HepG2 (cell line): Measurements from ENCODE around the gene PXMP4. TPM values are rescaled to one million over a fixed set of nuclear protein-coding genes. Genes with fewer than 3 reads are reported as not detected.
A peak's percentile ranks its signal among the peaks of the same experiment; 100 is the strongest.

ENCODE experiments used
- ATM ChIP-seq: fragments of 450-650 bp; IDR thresholded peaks from 2 replicates; pipeline ENCODE4 v1.7.1; 2017; ENCODE audit warnings: mild to moderate bottlenecking, borderline replicate concordance
- NPAS2 ChIP-seq: sonication (generic); formaldehyde crosslinking; IDR thresholded peaks from 2 replicates; pipeline ENCODE4 v1.8.0; 2022; ENCODE audit warnings: mild to moderate bottlenecking, missing genetic modification reagents, borderline replicate concordance
- RARG ChIP-seq: sonication (generic); formaldehyde crosslinking; IDR thresholded peaks from 2 replicates; pipeline ENCODE4 v1.4.0; 2020; ENCODE audit warnings: low read depth, mild to moderate bottlenecking, missing genetic modification reagents
- SIX1 ChIP-seq: sonication (generic); formaldehyde crosslinking; IDR thresholded peaks from 2 replicates; pipeline ENCODE4 v1.4.0; 2020; ENCODE audit warnings: missing genetic modification reagents, borderline replicate concordance
- ZBTB43 ChIP-seq: sonication (generic); formaldehyde crosslinking; conservative IDR thresholded peaks from 2 replicates; pipeline ENCODE4 v1.4.0; 2020; ENCODE audit warnings: missing genetic modification reagents
- ZFP82 ChIP-seq: sonication (generic); formaldehyde crosslinking; IDR thresholded peaks from 2 replicates; pipeline ENCODE4 v1.5.1; 2020; ENCODE audit warnings: mild to moderate bottlenecking, missing genetic modification reagents, borderline replicate concordance
- ZNF30 ChIP-seq: sonication (generic); formaldehyde crosslinking; IDR thresholded peaks from 2 replicates; pipeline ENCODE4 v1.5.0; 2020; ENCODE audit warnings: mild to moderate bottlenecking, missing genetic modification reagents
- ZNF33B ChIP-seq: sonication (generic); formaldehyde crosslinking; IDR thresholded peaks from 2 replicates; pipeline ENCODE4 v1.5.1; 2020; ENCODE audit warnings: mild to moderate bottlenecking, missing genetic modification reagents
- ZNF367 ChIP-seq: sonication (generic); formaldehyde crosslinking; IDR thresholded peaks from 2 replicates; pipeline ENCODE4 v1.4.0; 2020; ENCODE audit warnings: missing genetic modification reagents, borderline replicate concordance
- ZNF501 ChIP-seq: sonication (generic); formaldehyde crosslinking; IDR thresholded peaks from 2 replicates; pipeline ENCODE4 v1.5.1; 2020; ENCODE audit warnings: mild to moderate bottlenecking, moderate library complexity, missing genetic modification reagents
- ZNF850 ChIP-seq: sonication (generic); formaldehyde crosslinking; conservative IDR thresholded peaks from 2 replicates; pipeline ENCODE4 v1.9.0; 2021; ENCODE audit warnings: mild to moderate bottlenecking, missing genetic modification reagents
- polyA plus RNA-seq, 8 experiments: library from polyadenylated mRNA; depleted of rRNA in 3 of 8; stranded (reverse) in 7 of 8; unstranded in 1 of 8; fragments of >200 nt; fragmentation: Illumina TruSeq in 4 of 8; extraction: Trizol in 4 of 8; gene quantifications; 2 replicates each; pipeline versions ENCODE4 v1.2.1 to v1.2.3, GENCODE V29; 2011 to 2016; ENCODE audit warnings: low read depth in 4 of 8, missing spikeins in 1 of 8, mixed read lengths in 1 of 8; ENCODE audit not compliant: insufficient read depth in 1 of 8
- total RNA-seq, 5 experiments: library from RNA; depleted of rRNA; stranded (reverse); fragments of >200 nt; fragmentation: Illumina TruSeq; extraction: Trizol; gene quantifications; 2 replicates each; pipeline ENCODE4 v1.2.3, GENCODE V29; 2016; ENCODE audit warnings: low read depth in 1 of 5
- TF ChIP-seq, protein P1 (sequence below): sonication (generic); formaldehyde crosslinking; IDR thresholded peaks from 2 replicates; pipeline ENCODE4 v1.5.1; 2020; ENCODE audit warnings: mild to moderate bottlenecking, missing genetic modification reagents, moderate library complexity
- TF ChIP-seq, protein P2 (sequence below): sonication (generic); formaldehyde crosslinking; IDR thresholded peaks from 2 replicates; pipeline ENCODE4 v1.4.0; 2020; ENCODE audit warnings: missing genetic modification reagents, borderline replicate concordance
- TF ChIP-seq, protein P3 (sequence below): sonication (generic); formaldehyde crosslinking; IDR thresholded peaks from 2 replicates; pipeline ENCODE4 v1.5.1; 2020; ENCODE audit warnings: missing genetic modification reagents, mild to moderate bottlenecking, borderline replicate concordance

Gene PXMP4
- total and polyA plus RNA-seq, 2 of the 13 experiments (the other 11 are each of a cell fraction or from before 2014, with no cell fraction given) = not detected

DNA sequence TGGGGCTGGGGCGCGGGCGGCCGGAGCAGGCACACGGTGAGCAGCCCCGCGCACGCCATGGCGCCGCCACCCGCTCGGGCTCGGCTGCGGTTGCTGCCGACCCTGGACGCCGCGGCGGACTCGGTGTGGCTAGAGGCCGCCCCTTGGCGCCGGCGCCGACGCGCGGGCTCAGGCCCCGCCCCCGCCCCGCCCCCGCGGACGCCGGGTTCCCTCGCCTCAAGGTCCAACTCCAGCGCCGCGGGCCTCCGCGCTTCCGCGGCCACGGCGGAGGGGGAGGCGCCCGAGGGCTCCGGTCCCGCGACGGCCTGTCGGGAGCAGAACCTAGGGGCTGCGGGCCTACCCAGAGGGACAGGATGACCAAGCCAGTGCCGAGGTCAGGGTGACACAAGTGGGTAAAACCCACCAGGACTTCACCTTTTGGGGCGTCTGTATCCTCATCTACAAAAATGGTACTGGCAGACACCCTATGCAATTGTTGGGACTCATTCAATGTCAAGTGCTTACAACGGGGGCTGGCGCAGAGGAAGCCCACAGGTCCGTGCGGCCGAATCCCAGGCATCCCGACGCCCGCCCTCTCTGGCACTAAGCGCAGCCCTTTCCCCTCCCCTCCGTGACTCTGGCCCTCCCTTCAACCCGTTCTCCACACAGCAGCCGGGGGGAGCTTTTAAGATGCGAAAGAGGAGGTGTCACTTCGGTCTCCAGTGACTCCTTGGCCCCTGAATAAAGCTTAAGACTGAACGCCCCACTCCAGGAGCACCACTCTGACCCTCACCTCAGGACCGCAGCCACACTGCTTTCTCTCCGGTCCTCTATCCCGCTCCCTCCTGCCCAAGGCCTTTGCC, 45.6 kb downstream of the PXMP4 start, which contains the start of gene NECAB3 (continued):
- TF ChIP-seq, protein P1, sequence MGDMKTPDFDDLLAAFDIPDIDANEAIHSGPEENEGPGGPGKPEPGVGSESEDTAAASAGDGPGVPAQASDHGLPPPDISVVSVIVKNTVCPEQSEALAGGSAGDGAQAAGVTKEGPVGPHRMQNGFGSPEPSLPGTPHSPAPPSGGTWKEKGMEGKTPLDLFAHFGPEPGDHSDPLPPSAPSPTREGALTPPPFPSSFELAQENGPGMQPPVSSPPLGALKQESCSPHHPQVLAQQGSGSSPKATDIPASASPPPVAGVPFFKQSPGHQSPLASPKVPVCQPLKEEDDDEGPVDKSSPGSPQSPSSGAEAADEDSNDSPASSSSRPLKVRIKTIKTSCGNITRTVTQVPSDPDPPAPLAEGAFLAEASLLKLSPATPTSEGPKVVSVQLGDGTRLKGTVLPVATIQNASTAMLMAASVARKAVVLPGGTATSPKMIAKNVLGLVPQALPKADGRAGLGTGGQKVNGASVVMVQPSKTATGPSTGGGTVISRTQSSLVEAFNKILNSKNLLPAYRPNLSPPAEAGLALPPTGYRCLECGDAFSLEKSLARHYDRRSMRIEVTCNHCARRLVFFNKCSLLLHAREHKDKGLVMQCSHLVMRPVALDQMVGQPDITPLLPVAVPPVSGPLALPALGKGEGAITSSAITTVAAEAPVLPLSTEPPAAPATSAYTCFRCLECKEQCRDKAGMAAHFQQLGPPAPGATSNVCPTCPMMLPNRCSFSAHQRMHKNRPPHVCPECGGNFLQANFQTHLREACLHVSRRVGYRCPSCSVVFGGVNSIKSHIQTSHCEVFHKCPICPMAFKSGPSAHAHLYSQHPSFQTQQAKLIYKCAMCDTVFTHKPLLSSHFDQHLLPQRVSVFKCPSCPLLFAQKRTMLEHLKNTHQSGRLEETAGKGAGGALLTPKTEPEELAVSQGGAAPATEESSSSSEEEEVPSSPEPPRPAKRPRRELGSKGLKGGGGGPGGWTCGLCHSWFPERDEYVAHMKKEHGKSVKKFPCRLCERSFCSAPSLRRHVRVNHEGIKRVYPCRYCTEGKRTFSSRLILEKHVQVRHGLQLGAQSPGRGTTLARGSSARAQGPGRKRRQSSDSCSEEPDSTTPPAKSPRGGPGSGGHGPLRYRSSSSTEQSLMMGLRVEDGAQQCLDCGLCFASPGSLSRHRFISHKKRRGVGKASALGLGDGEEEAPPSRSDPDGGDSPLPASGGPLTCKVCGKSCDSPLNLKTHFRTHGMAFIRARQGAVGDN (CRISPR knock-in tag) = peak; percentile 93
- TF ChIP-seq ZBTB43 (CRISPR knock-in tag) (peak; percentile 82), NPAS2 (CRISPR knock-in tag) (0 out of 2 replicates have a peak, but pooled peaks have one; percentile 49), ZNF30 (CRISPR knock-in tag) (no peak), ATM (no peak), RARG (CRISPR knock-in tag) (peak; percentile 71; the same call in 1 of the 2 replicates), ZFP82 (peak; percentile 99; the same call in 1 of the 2 replicates), ZNF367 (peak; percentile 86; the same call in 1 of the 2 replicates), SIX1 (CRISPR knock-in tag) (0 out of 2 replicates have a peak, but pooled peaks have one; percentile 18), ZNF501 (CRISPR knock-in tag) (peak; percentile 74), ZNF33B (CRISPR knock-in tag) (peak; percentile 93), ZNF850 (CRISPR knock-in tag) (peak; percentile 96)
- TF ChIP-seq, protein P2, sequence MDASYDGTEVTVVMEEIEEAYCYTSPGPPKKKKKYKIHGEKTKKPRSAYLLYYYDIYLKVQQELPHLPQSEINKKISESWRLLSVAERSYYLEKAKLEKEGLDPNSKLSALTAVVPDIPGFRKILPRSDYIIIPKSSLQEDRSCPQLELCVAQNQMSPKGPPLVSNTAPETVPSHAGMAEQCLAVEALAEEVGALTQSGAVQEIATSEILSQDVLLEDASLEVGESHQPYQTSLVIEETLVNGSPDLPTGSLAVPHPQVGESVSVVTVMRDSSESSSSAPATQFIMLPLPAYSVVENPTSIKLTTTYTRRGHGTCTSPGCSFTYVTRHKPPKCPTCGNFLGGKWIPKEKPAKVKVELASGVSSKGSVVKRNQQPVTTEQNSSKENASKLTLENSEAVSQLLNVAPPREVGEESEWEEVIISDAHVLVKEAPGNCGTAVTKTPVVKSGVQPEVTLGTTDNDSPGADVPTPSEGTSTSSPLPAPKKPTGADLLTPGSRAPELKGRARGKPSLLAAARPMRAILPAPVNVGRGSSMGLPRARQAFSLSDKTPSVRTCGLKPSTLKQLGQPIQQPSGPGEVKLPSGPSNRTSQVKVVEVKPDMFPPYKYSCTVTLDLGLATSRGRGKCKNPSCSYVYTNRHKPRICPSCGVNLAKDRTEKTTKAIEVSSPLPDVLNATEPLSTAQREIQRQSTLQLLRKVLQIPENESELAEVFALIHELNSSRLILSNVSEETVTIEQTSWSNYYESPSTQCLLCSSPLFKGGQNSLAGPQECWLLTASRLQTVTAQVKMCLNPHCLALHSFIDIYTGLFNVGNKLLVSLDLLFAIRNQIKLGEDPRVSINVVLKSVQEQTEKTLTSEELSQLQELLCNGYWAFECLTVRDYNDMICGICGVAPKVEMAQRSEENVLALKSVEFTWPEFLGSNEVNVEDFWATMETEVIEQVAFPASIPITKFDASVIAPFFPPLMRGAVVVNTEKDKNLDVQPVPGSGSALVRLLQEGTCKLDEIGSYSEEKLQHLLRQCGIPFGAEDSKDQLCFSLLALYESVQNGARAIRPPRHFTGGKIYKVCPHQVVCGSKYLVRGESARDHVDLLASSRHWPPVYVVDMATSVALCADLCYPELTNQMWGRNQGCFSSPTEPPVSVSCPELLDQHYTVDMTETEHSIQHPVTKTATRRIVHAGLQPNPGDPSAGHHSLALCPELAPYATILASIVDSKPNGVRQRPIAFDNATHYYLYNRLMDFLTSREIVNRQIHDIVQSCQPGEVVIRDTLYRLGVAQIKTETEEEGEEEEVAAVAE (CRISPR knock-in tag) = peak; percentile 27; the same call in 1 of the 2 replicates
- TF ChIP-seq, protein P3, sequence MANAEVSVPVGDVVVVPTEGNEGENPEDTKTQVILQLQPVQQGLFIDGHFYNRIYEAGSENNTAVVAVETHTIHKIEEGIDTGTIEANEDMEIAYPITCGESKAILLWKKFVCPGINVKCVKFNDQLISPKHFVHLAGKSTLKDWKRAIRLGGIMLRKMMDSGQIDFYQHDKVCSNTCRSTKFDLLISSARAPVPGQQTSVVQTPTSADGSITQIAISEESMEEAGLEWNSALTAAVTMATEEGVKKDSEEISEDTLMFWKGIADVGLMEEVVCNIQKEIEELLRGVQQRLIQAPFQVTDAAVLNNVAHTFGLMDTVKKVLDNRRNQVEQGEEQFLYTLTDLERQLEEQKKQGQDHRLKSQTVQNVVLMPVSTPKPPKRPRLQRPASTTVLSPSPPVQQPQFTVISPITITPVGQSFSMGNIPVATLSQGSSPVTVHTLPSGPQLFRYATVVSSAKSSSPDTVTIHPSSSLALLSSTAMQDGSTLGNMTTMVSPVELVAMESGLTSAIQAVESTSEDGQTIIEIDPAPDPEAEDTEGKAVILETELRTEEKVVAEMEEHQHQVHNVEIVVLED (CRISPR knock-in tag) = peak; percentile 80
